NB4 (cell line): ENCODE data around the gene SLC17A7.

Source experiments
- DNase-seq: peaks from one replicate; pipeline ENCODE4 v3.0.0; 2010; ENCODE audit warnings: low read depth
- H3K4me3 ChIP-seq: one replicate; pipeline ENCODE4 v1.5.1; 2011; ENCODE audit warnings: mild to moderate bottlenecking, low read depth, low read length, moderate library complexity
- MYC ChIP-seq: IDR thresholded peaks from 2 replicates; pipeline ENCODE4 v1.6.1; 2011; ENCODE audit warnings: low read depth, low read length
- POLR2A ChIP-seq: IDR thresholded peaks from 2 replicates; pipeline ENCODE4 v1.6.1; 2011; ENCODE audit warnings: mild to moderate bottlenecking; ENCODE audit not compliant: insufficient read length; ENCODE audit errors: extremely low read depth
- TF ChIP-seq, protein P1 (sequence below): IDR thresholded peaks from 2 replicates; pipeline ENCODE4 v1.6.1; 2011; ENCODE audit warnings: low read depth, low read length
- TF ChIP-seq, protein P2 (sequence below): IDR thresholded peaks from one replicate; pipeline ENCODE4 v1.5.1; 2012; ENCODE audit warnings: low read depth, low read length

SLC17A7 gene

GRCh38 chr19:49442771-49443365 is 1.5 kb upstream of the SLC17A7 start:
- peak; percentile 67 for DNase-seq
- peak overlapping the region; percentile 36 for H3K4me3 ChIP-seq
- TF ChIP-seq, protein P1, sequence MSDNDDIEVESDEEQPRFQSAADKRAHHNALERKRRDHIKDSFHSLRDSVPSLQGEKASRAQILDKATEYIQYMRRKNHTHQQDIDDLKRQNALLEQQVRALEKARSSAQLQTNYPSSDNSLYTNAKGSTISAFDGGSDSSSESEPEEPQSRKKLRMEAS = no peak
- TF ChIP-seq POLR2A (no peak), MYC (no peak)
- TF ChIP-seq, protein P2, sequence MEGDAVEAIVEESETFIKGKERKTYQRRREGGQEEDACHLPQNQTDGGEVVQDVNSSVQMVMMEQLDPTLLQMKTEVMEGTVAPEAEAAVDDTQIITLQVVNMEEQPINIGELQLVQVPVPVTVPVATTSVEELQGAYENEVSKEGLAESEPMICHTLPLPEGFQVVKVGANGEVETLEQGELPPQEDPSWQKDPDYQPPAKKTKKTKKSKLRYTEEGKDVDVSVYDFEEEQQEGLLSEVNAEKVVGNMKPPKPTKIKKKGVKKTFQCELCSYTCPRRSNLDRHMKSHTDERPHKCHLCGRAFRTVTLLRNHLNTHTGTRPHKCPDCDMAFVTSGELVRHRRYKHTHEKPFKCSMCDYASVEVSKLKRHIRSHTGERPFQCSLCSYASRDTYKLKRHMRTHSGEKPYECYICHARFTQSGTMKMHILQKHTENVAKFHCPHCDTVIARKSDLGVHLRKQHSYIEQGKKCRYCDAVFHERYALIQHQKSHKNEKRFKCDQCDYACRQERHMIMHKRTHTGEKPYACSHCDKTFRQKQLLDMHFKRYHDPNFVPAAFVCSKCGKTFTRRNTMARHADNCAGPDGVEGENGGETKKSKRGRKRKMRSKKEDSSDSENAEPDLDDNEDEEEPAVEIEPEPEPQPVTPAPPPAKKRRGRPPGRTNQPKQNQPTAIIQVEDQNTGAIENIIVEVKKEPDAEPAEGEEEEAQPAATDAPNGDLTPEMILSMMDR = no peak

DNA sequence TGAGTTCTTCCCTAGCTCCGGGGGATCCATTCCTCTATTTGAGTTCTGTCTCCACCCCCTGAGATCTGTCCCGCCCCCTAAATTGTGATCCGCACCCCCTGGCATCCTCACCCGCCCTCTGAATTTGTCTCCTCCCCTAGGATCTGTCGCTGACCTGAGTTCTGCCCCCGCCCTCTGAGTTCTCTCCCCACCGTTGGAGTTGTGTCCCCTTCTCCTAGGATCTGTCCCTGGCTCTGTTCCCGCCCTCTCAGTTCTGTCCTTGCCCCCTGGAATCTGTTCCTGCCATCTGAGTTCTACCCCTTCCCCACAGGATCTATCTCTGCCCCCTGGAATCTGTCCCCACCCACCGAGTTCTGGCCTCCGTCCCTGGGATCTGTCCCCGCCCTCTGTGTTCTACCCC is 1.0 kb upstream of the SLC17A7 start:
- TF ChIP-seq MYC = no peak
- TF ChIP-seq, protein P2 = no peak
- TF ChIP-seq, protein P1 = no peak
- TF ChIP-seq POLR2A = no peak
- no peak for DNase-seq
- H3K4me3 ChIP-seq = no peak overlapping the region

DNA sequence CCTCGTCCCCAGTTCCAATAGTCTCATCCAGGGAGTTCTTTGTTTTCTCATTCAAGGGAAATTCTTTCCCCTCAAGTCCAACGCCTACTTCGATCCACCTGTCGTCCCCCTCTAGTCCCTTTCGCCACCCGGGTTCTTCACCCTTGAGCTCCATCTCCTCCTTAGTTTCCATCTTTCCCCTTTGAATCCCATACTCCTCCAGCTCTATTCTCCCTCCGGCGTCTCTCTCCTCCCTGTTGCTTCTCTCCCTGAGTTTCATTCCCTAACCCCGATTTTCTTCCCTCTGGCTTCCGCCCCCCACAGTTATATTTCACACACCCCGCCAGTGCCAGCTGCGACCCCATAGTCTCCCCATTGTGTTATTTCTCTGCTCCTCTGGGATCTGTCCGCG is 628 bp upstream of the SLC17A7 start:
- no peak for DNase-seq
- no peak overlapping the region for H3K4me3 ChIP-seq
- TF ChIP-seq, protein P1 = no peak
- TF ChIP-seq MYC (no peak), POLR2A (no peak)
- TF ChIP-seq, protein P2 = no peak

DNA sequence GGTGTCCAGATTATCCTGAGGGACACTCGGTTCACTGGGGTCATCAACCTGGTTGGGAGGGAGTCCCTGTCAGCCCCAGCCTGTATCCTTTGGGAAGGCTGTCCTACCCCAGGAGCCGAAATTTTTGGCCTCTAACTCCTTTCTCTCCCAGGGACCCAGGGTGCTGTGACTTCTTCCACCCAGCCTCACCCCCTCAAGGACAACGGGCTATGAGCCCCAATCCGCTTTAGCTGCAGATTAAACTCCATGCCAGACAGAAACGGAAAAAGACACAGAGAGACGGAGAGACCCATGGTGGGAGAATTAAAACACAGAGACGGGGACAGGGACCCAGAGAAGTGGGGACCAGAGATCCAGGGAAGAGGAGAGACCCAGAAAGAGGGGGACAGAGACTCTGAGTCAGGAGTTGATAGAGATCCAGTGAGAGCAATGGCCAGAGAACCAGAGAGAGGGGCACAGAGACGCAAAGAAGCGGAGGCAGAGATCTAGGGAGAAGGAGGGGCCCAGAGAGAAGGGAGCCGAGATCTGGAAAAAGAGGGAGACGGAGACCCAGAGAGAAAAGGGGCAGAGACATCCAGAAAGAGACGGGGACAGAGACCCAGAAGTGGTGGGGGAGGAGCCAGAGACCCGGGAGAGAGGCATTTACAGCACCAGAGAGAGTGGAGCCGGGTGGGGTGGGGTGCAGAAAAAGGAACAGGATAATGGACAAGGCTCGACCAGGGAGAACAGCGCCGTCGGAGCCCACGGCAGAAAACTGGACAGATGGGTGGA is 703 bp downstream of the SLC17A7 start:
- TF ChIP-seq, protein P2 = no peak
- TF ChIP-seq, protein P1 = no peak
- TF ChIP-seq POLR2A (no peak), MYC (no peak)
- no peak for DNase-seq
- no peak overlapping the region for H3K4me3 ChIP-seq

DNA sequence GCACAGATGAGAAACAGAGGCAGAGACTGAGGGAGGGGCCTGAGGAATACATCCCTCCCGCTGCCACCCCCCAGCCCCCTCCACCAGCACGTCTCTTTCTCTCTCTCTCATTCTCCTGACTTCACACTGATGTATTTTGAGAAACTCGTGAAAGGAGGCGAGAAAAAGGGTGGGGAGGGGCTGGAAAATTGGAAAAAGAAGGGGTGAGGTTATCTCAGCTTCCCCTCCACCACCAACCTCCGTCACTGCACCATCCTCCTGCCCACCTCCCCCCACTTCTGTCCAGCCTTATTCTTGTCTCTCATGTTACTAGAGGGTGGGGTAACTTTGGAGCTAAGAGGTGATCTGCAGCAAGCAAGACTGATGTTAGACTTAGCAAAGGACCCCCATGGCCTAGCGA is 1.5 kb downstream of the SLC17A7 start:
- H3K4me3 ChIP-seq = no peak overlapping the region
- no peak for DNase-seq

More for the DNA sequence above, 1.5 kb downstream of the SLC17A7 start:
- TF ChIP-seq, protein P2 = no peak
- TF ChIP-seq MYC (no peak), POLR2A (no peak)
- TF ChIP-seq, protein P1 = no peak
